ENCODE measurements around the gene GPR35. TPM values are rescaled to one million over a fixed set of nuclear protein-coding genes. Genes with fewer than 3 reads are reported as not detected.

GPR35 gene
- total RNA-seq, 1 experiment from 2014 or later, result 0.22 TPM

DNA sequence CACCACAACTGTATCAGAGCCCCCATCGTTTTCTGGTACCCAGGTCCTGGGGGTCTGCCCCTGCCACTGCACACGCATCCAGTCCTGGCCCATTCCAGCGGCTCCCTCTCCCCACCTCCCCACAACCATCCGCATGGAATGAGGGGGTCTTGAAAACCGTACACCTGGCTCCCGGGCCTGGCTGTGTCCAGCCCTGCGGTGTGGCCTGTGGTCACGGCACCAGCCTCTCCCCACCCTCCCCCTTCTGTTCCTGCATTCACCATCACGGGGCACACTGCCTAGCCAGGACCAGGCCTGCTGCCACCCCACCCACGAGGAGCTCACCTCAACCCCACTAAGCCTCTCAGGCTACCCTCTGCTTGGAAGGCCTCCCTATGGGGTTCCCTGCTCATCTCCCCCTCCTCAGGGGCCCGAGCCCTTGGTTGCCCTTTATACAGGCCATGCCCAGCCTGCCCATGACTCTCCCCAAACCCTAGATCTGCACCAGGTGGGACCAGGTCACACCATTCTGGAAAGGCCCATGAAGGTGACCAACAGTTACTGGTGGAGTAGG is 11.4 kb downstream of the GPR35 start (continued):
- TF ChIP-seq, protein P1, sequence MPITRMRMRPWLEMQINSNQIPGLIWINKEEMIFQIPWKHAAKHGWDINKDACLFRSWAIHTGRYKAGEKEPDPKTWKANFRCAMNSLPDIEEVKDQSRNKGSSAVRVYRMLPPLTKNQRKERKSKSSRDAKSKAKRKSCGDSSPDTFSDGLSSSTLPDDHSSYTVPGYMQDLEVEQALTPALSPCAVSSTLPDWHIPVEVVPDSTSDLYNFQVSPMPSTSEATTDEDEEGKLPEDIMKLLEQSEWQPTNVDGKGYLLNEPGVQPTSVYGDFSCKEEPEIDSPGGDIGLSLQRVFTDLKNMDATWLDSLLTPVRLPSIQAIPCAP (CRISPR knock-in tag; IDR thresholded peaks at IDR 0.05), result no peak
- no peak for TF ChIP-seq CBFB (CRISPR knock-in tag; IDR thresholded peaks at IDR 0.05; ENCODE audit: low read depth)
- TF ChIP-seq, protein P2, sequence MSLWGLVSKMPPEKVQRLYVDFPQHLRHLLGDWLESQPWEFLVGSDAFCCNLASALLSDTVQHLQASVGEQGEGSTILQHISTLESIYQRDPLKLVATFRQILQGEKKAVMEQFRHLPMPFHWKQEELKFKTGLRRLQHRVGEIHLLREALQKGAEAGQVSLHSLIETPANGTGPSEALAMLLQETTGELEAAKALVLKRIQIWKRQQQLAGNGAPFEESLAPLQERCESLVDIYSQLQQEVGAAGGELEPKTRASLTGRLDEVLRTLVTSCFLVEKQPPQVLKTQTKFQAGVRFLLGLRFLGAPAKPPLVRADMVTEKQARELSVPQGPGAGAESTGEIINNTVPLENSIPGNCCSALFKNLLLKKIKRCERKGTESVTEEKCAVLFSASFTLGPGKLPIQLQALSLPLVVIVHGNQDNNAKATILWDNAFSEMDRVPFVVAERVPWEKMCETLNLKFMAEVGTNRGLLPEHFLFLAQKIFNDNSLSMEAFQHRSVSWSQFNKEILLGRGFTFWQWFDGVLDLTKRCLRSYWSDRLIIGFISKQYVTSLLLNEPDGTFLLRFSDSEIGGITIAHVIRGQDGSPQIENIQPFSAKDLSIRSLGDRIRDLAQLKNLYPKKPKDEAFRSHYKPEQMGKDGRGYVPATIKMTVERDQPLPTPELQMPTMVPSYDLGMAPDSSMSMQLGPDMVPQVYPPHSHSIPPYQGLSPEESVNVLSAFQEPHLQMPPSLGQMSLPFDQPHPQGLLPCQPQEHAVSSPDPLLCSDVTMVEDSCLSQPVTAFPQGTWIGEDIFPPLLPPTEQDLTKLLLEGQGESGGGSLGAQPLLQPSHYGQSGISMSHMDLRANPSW (CRISPR knock-in tag; conservative IDR thresholded peaks at IDR 0.05; ENCODE audit: low read depth), result no peak

DNA sequence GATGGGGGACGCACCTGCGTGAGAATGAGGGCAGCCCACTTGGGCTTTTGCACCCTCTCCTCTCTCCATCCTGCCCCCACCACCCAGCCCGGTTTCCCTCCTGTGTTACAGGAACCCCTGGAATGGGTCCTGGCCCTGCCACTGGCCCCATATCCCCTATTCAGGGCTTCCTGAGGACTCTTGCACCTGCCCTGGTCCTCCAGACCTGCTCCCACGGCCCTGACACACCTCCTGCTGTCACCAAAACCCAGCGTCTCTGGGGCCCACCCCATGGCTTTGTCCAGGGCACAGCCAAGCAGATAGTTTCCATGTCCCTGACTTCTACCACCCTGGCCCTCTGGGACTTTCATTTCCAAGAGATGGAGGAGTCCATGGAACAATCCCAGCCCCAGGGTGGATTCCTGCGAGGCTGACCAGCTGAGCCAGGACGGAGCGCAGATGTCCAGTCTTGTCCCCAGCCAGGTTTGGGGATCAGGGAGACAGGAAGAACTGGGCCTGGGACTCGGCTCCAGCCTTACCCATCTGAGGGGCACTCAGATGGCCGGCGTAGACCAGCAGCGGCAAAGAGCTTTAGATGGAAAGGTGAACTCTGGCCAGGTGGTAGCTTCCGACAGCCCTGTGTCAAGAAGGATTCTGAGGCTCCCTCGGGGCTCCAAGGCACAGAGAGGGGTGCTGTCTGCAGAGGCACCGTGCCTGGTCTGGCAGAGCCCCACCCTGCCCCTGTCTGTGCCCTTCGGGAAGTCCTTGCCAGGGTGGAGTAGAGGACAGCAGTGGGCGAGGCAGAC is 12.0 kb downstream of the GPR35 start:
- Mint-ChIP-seq H3K4me3 (no peak overlapping the region), H3K4me1 (no peaks in the 10 kb centered on the region), H3K27ac (no peak overlapping the region), H3K27me3 (ENCODE audit: low read depth) (peaks cover 10% of the 10 kb centered on the region), H3K9me3 (peaks cover 34% of the 10 kb centered on the region), H3K36me3 (peaks cover 21% of the 10 kb centered on the region)
- ChIA-PET CTCF (no interaction called here), POLR2A (no interaction called here)
- no peak for ATAC-seq
- no peak for DNase-seq (ENCODE audit: low spot score)
- TF ChIP-seq JUN (CRISPR knock-in tag; IDR thresholded peaks at IDR 0.05) (no peak), IRF2 (CRISPR knock-in tag; IDR thresholded peaks at IDR 0.05; ENCODE audit: borderline replicate concordance, low read depth) (no peak), GTF2I (CRISPR knock-in tag; conservative IDR thresholded peaks at IDR 0.05) (no peak), CREM (CRISPR knock-in tag; IDR thresholded peaks at IDR 0.05) (no peak), HMGA2 (CRISPR knock-in tag; IDR thresholded peaks at IDR 0.05) (no peak), ZNF138 (CRISPR knock-in tag; conservative IDR thresholded peaks at IDR 0.05) (no peak), ZNF232 (CRISPR knock-in tag; IDR thresholded peaks at IDR 0.05) (no peak), ZNF263 (CRISPR knock-in tag; IDR thresholded peaks at IDR 0.05; ENCODE audit: low read depth) (no peak), ESRRA (CRISPR knock-in tag; IDR thresholded peaks at IDR 0.05; ENCODE audit: borderline replicate concordance) (no peak), MXD4 (CRISPR knock-in tag; IDR thresholded peaks at IDR 0.05; ENCODE audit: borderline replicate concordance) (no peak), TEAD4 (CRISPR knock-in tag; IDR thresholded peaks at IDR 0.05) (no peak), RORB (CRISPR knock-in tag; IDR thresholded peaks at IDR 0.05) (no peak), FOXK1 (CRISPR knock-in tag; IDR thresholded peaks at IDR 0.05) (no peak)
- TF ChIP-seq, protein P1 (CRISPR knock-in tag; IDR thresholded peaks at IDR 0.05), result no peak
- TF ChIP-seq, protein P2 (CRISPR knock-in tag; conservative IDR thresholded peaks at IDR 0.05; ENCODE audit: low read depth), result no peak
- TF ChIP-seq, protein P3, sequence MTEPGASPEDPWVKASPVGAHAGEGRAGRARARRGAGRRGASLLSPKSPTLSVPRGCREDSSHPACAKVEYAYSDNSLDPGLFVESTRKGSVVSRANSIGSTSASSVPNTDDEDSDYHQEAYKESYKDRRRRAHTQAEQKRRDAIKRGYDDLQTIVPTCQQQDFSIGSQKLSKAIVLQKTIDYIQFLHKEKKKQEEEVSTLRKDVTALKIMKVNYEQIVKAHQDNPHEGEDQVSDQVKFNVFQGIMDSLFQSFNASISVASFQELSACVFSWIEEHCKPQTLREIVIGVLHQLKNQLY (CRISPR knock-in tag; IDR thresholded peaks at IDR 0.05), result no peak
- TF ChIP-seq, protein P4, sequence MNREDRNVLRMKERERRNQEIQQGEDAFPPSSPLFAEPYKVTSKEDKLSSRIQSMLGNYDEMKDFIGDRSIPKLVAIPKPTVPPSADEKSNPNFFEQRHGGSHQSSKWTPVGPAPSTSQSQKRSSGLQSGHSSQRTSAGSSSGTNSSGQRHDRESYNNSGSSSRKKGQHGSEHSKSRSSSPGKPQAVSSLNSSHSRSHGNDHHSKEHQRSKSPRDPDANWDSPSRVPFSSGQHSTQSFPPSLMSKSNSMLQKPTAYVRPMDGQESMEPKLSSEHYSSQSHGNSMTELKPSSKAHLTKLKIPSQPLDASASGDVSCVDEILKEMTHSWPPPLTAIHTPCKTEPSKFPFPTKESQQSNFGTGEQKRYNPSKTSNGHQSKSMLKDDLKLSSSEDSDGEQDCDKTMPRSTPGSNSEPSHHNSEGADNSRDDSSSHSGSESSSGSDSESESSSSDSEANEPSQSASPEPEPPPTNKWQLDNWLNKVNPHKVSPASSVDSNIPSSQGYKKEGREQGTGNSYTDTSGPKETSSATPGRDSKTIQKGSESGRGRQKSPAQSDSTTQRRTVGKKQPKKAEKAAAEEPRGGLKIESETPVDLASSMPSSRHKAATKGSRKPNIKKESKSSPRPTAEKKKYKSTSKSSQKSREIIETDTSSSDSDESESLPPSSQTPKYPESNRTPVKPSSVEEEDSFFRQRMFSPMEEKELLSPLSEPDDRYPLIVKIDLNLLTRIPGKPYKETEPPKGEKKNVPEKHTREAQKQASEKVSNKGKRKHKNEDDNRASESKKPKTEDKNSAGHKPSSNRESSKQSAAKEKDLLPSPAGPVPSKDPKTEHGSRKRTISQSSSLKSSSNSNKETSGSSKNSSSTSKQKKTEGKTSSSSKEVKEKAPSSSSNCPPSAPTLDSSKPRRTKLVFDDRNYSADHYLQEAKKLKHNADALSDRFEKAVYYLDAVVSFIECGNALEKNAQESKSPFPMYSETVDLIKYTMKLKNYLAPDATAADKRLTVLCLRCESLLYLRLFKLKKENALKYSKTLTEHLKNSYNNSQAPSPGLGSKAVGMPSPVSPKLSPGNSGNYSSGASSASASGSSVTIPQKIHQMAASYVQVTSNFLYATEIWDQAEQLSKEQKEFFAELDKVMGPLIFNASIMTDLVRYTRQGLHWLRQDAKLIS (CRISPR knock-in tag; IDR thresholded peaks at IDR 0.05; ENCODE audit: borderline replicate concordance), result no peak
- TF ChIP-seq, protein P5, sequence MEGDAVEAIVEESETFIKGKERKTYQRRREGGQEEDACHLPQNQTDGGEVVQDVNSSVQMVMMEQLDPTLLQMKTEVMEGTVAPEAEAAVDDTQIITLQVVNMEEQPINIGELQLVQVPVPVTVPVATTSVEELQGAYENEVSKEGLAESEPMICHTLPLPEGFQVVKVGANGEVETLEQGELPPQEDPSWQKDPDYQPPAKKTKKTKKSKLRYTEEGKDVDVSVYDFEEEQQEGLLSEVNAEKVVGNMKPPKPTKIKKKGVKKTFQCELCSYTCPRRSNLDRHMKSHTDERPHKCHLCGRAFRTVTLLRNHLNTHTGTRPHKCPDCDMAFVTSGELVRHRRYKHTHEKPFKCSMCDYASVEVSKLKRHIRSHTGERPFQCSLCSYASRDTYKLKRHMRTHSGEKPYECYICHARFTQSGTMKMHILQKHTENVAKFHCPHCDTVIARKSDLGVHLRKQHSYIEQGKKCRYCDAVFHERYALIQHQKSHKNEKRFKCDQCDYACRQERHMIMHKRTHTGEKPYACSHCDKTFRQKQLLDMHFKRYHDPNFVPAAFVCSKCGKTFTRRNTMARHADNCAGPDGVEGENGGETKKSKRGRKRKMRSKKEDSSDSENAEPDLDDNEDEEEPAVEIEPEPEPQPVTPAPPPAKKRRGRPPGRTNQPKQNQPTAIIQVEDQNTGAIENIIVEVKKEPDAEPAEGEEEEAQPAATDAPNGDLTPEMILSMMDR (IDR thresholded peaks at IDR 0.05), result no peak
- TF ChIP-seq, protein P6, sequence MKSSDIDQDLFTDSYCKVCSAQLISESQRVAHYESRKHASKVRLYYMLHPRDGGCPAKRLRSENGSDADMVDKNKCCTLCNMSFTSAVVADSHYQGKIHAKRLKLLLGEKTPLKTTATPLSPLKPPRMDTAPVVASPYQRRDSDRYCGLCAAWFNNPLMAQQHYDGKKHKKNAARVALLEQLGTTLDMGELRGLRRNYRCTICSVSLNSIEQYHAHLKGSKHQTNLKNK (CRISPR knock-in tag; IDR thresholded peaks at IDR 0.05), result no peak
